K562 (cell line): Measurements from ENCODE around the gene FMO2. TPM values are rescaled to one million over a fixed set of nuclear protein-coding genes. Genes with fewer than 3 reads are reported as not detected.

ENCODE experiments used
- ATF3 ChIP-seq, 2 experiments: fragments of 450-650 bp in 1 of 2; sonication (generic) in 1 of 2; formaldehyde crosslinking in 1 of 2; IDR thresholded peaks in 1 of 2; conservative IDR thresholded peaks in 1 of 2; 2 replicates each; pipeline versions ENCODE4 v1.6.1 to v1.8.1; 2016 to 2023; ENCODE audit warnings: mild to moderate bottlenecking in 2 of 2, moderate library complexity in 2 of 2, inconsistent platforms in 1 of 2, missing genetic modification reagents in 1 of 2
- BMI1 ChIP-seq: fragments of 150-350 bp; IDR thresholded peaks from 2 replicates; pipeline ENCODE4 v1.6.1; 2014; ENCODE audit warnings: low read length
- CBX3 ChIP-seq, 2 experiments: IDR thresholded peaks; 1 replicate in 1 of 2; 2 replicates in 1 of 2; pipeline ENCODE4 v1.6.1; 2012; ENCODE audit warnings: inconsistent platforms in 2 of 2, low read length in 2 of 2, borderline replicate concordance in 1 of 2, control low read depth in 1 of 2
- FOXP1 ChIP-seq: sonication (generic); formaldehyde crosslinking; IDR thresholded peaks from 2 replicates; pipeline ENCODE4 v1.8.0; 2022; ENCODE audit warnings: mild to moderate bottlenecking, missing genetic modification reagents
- GATAD2B ChIP-seq: fragments of 450-650 bp; IDR thresholded peaks from 2 replicates; pipeline ENCODE4 v1.6.1; 2017; ENCODE audit warnings: mild to moderate bottlenecking, borderline replicate concordance
- KDM1A ChIP-seq, 2 experiments: fragments of 450-650 bp; IDR thresholded peaks; 2 replicates each; pipeline ENCODE4 v1.6.1; 2016; ENCODE audit warnings: mild to moderate bottlenecking in 2 of 2
- MGA ChIP-seq: fragments of 450-650 bp; IDR thresholded peaks from 2 replicates; pipeline ENCODE4 v1.6.1; 2016; ENCODE audit warnings: mild to moderate bottlenecking, moderate library complexity
- NFE2 ChIP-seq: IDR thresholded peaks from 2 replicates; pipeline ENCODE4 v1.6.1; 2014; ENCODE audit warnings: antibody characterized with exemption, low read depth
- RBFOX2 ChIP-seq: fragments of 200-400 bp; formaldehyde crosslinking; IDR thresholded peaks from 2 replicates; pipeline ENCODE4 v1.6.1; 2017; ENCODE audit warnings: low read depth, mild to moderate bottlenecking, low read length, moderate library complexity
- RBM17 ChIP-seq: fragments of 200-400 bp; formaldehyde crosslinking; IDR thresholded peaks from 2 replicates; pipeline ENCODE4 v1.6.1; 2017; ENCODE audit warnings: low read depth, mild to moderate bottlenecking, low read length, borderline replicate concordance
- SMARCA4 ChIP-seq: fragments of 450-650 bp; IDR thresholded peaks from 2 replicates; pipeline ENCODE4 v1.6.1; 2016
- ZNF124 ChIP-seq: sonication (generic); formaldehyde crosslinking; IDR thresholded peaks from 2 replicates; pipeline ENCODE4 v1.8.1; 2022; ENCODE audit warnings: missing genetic modification reagents
- polyA plus RNA-seq, 8 experiments: library from polyadenylated mRNA; depleted of rRNA in 4 of 8; stranded (reverse) in 5 of 8; unstranded in 3 of 8; fragments of >200 nt; fragmentation: Nextera tagmentation in 2 of 8; fragmentation: Illumina TruSeq in 1 of 8; extraction: Ambion mirVana in 2 of 8; extraction: Trizol in 1 of 8; gene quantifications; 2 replicates each; pipeline versions ENCODE4 v1.2.1 to v1.2.3, GENCODE V29; 2011 to 2014; ENCODE audit warnings: inconsistent platforms in 1 of 8, missing spikeins in 1 of 8
- total RNA-seq, 7 experiments: library from RNA; depleted of rRNA in 6 of 7; stranded (reverse); fragments of >200 nt in 6 of 7; fragmentation: Illumina TruSeq in 2 of 7; extraction: Trizol in 2 of 7; gene quantifications; 2 replicates each; pipeline versions ENCODE4 v1.2.1 to v1.2.3, GENCODE V29; 2011 to 2021; ENCODE audit warnings: low replicate concordance in 1 of 7

FMO2 gene
- total and polyA plus RNA-seq, 9 of the 15 experiments (the other 6 are each of a cell fraction or from before 2014, with no cell fraction given), result not detected

GRCh38 chr1:171220081-171220420 lies 35.0 kb downstream of the FMO2 start (continued):
- TF ChIP-seq MGA, result no peak
- no peak for TF ChIP-seq FOXP1 (CRISPR knock-in tag)
- TF ChIP-seq KDM1A (IDR thresholded peaks at IDR 0.05), result no peak
- TF ChIP-seq RBFOX2, result no peak
- TF ChIP-seq BMI1, result no peak
- no peak for TF ChIP-seq ATF3 (IDR thresholded peaks at IDR 0.05)
- TF ChIP-seq ATF3 (CRISPR knock-in tag; conservative IDR thresholded peaks at IDR 0.05), result no peak
- no peak for TF ChIP-seq ZNF124 (CRISPR knock-in tag)
- no peak for TF ChIP-seq GATAD2B
- TF ChIP-seq RBM17, result no peak
- no peak for TF ChIP-seq SMARCA4
- TF ChIP-seq CBX3 (IDR thresholded peaks at IDR 0.05; ENCODE audit: borderline replicate concordance in 1 of 2, low read length in 2 of 2), result no peak
- no peak for TF ChIP-seq NFE2
